Activated naive CD4-positive, alpha-beta T cell treated with anti-CD3 and anti-CD28 coated beads, Interleukin-2, amount 50 U/mL, for 16 hours (primary cell): Measurements from ENCODE around the gene MRPL48.

ENCODE experiments used
- DNase-seq: peaks from one replicate; pipeline ENCODE4 v3.0.0-alpha.2; 2020

The MRPL48 gene

GRCh38 chr11:73907191-73907590 is 119.5 kb downstream of the MRPL48 start:
- no peak for DNase-seq

GRCh38 chr11:73912026-73912425 is 124.4 kb downstream of the MRPL48 start:
- no peak for DNase-seq

- no peak for DNase-seq
Measured at GRCh38 chr11:73913472-73913871, 125.8 kb downstream of the MRPL48 start.

- DNase-seq: no peak
Measured at GRCh38 chr11:73914284-73914683, 126.6 kb downstream of the MRPL48 start.
